Measurements from ENCODE around the gene MATN4.

The MATN4 gene

DNA sequence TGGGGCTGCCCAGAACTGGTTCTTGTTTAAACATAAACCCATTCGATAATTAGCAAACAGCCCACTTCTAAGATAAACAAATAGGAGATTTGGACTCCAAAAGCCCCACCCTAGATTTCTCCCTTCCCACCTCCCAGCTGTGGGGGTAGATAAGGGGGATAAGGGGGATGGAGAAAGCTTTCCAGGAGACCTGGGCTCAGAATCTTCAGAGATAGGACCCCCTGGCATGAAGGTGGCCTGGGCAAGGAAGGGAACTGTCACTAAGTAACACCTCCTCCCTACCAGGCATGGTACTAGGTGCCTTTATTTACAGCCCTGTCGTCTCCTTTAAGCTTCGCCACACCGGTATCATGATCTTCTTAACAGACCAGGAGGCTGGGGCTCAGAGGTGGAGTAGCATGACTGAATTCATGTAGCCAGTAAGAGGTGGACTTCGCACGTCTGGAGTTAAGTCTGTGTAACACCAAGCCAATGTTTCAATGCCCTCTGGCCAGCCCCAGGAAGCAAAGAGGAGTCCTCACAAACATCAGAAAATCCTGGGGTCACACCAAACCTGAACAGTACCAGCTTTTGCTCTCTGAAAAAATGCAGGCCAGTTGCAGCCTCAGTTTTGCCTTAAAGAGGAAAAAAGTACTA, 35.6 kb upstream of the MATN4 start:
- TF ChIP-seq, protein P1, sequence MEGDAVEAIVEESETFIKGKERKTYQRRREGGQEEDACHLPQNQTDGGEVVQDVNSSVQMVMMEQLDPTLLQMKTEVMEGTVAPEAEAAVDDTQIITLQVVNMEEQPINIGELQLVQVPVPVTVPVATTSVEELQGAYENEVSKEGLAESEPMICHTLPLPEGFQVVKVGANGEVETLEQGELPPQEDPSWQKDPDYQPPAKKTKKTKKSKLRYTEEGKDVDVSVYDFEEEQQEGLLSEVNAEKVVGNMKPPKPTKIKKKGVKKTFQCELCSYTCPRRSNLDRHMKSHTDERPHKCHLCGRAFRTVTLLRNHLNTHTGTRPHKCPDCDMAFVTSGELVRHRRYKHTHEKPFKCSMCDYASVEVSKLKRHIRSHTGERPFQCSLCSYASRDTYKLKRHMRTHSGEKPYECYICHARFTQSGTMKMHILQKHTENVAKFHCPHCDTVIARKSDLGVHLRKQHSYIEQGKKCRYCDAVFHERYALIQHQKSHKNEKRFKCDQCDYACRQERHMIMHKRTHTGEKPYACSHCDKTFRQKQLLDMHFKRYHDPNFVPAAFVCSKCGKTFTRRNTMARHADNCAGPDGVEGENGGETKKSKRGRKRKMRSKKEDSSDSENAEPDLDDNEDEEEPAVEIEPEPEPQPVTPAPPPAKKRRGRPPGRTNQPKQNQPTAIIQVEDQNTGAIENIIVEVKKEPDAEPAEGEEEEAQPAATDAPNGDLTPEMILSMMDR (conservative IDR thresholded peaks at IDR 0.05) = no peak
- H3K27ac ChIP-seq = peak overlapping the region; percentile 92

DNA sequence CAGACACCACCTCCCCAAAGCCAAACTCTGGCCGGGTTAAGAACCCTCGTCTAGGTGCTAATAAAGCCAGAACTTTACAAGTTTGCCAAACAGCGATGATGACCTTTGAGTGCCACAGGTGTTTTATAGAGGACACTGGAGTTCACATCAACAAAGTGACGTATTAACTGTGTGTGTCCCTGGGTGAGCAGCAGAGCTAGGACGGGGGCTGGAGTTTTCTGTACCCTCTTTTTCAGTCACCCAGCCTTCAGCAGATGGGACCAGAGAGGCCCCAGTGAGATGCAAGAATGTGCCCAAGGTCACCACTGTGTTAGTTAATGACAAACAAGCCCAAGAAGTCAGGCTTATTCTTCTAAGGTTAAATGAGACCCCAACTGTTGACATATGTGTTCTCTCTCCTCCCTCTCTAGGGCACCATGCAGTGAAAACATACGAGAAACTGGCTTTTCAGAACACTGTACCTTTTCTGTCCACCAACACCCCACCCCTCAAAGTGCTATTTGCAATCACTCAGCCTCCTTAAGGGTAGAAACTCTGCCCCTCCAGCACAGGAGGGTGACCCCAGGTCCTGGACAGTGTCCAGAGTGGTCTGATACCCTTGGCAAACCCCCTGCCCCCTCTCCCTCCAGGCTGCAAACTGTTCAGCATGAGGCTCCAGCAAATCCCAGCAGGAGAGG, 34.9 kb upstream of the MATN4 start:
- peak overlapping the region; percentile 92 for H3K27ac ChIP-seq
- TF ChIP-seq, protein P1 (conservative IDR thresholded peaks at IDR 0.05) = no peak

DNA sequence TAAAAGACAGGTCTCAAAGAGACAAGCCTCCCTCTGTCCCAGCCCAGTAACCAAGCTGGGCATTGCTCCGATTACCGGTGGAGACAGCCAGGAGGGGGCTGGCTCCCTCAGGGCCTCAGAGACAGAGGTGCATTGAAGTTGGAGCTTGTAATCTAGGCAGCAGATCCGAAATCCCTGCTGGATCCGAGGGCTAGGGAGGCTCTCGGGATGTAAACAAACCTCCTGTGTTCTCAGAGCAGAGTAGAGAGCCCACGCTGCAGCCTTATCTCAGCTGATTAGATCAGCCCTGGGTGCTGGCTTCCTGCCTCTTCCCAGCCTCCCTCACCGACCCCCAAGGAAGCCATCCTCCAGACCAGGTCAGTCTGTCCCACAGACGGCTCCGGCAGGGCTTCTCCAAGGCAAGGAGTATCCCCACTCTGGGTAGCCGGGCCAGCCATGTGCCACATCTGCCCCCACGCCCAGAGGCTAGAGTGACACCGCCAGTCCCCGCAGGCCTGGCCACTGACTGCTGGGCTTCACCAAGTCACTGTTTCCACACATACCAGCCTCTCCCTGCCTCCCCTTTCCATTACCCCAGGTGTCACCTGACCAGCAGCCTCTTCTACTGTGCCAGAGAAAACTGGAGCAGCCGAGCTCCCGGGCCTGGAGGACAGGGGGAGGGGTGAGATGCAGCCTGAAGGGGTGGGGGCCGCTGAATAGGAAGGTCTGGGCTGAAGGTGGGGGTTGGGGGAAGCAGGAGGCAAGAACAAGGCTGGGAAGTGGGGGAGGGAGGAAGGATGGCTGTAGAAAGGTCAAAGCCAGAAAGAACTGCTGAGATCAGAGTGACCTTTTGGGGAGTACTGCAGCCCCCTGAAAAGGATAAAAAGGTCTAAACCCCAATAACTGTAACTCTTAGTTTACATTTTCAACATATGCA, 34.1 kb upstream of the MATN4 start:
- TF ChIP-seq, protein P1 (conservative IDR thresholded peaks at IDR 0.05) = no peak
- H3K27ac ChIP-seq = peak overlapping the region; percentile 92

DNA sequence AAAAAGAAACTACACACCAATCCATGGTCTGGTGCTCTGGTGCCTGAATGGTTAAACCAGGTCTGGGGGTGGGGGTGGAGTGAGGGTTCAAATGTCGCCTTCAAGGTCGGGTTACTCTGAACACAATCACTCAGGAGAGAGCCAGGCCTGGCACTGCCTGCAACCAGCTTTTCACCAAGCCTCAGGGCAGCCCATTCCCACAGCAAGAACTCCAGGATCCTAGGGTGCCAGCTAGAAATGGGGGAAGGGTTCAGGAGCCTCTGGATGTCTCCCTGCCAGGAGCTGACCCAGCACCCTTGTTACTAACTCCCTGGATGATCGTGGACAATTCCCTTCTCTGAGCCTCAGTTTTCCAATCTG, 33.5 kb upstream of the MATN4 start:
- peak overlapping the region; percentile 92 for H3K27ac ChIP-seq
- TF ChIP-seq, protein P1 (conservative IDR thresholded peaks at IDR 0.05) = no peak

DNA sequence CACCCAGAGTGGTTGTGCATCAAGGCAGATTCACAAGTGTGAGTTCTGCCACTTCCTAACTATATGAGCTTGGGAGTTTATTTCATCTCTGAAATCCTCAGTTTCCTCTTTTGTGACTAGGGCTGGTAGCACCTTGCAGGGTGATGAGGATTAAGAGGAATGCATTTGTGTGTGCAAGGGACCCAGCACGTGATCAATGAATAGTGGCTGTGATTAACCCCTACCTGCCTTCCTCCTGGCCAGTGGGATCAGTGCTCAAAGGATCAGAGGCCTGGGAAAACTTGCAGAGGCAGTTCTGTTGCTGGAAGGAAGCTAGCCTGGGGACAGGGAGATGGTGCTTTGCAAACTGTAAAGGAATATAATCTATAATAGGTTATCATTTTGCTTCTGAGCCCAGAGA, 32.9 kb upstream of the MATN4 start:
- H3K27ac ChIP-seq = peak overlapping the region; percentile 92
- TF ChIP-seq, protein P1 (conservative IDR thresholded peaks at IDR 0.05) = no peak

DNA sequence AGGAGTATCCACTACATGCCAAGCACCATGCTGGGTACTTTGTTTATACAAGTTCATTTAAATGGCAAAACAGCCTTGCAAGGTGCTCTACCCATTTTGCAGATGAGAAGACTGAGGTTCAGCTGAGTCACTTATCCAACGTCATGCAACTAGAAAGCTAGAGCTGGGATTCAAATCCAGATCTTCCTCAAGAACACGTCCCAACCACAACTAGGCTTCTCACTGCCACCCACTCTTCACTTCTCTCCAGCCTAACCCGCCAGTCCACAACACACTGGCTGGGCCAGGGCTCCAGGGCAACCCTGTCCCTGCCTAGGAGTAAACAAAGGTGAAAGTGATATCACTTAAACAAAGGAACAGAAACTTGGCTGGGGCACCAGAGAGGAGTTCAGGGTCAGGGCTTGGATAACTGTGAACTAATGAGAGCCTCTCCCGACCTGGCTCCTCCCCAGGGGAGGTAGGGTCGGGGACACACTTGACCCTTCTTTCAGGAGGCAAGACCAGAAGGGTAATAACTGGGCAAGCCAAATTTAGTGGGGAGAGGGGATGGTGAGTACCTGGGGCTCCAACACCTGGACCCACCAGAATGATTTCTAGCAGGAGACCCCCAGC, 32.2 kb upstream of the MATN4 start:
- TF ChIP-seq, protein P1 (conservative IDR thresholded peaks at IDR 0.05) = no peak
- H3K27ac ChIP-seq = peak overlapping the region; percentile 92

DNA sequence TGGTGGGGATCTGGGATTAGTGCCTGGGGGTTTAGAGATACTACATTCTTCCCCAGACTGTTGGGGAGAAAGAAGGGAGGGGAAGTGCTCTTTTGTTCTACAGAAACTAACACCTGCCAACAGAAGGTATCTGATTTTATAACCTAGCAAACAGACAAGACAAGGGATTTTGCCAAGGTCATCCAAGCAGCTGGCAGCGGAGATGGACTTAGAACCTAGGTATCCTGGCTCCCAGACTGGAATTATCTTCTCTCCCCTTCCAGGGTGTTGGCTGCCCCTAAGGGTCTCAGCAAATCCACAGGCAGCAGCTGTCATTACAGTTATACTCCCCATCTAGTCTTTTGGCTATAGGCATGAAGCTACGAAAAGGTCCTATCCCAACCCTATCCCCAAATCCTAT, 31.7 kb upstream of the MATN4 start:
- H3K27ac ChIP-seq = peak overlapping the region; percentile 92; the same call in 1 of the 2 replicates
- TF ChIP-seq, protein P1 (conservative IDR thresholded peaks at IDR 0.05) = no peak

Measured in VCaP (cell line).